SK-N-DZ (cell line): Measurements from ENCODE around the gene SMAD2.
A peak's percentile ranks its signal among the peaks of the same experiment; 100 is the strongest.
"Not testable (repeated sequence)": the region's sequence is repeated elsewhere in the genome, so short reads cannot be mapped to it uniquely, and the experiment has no call there.

Experiments
- DNase-seq: peaks from one replicate; pipeline ENCODE4 v3.0.0-alpha.2; 2015; ENCODE audit warnings: low spot score

SMAD2 gene

DNA sequence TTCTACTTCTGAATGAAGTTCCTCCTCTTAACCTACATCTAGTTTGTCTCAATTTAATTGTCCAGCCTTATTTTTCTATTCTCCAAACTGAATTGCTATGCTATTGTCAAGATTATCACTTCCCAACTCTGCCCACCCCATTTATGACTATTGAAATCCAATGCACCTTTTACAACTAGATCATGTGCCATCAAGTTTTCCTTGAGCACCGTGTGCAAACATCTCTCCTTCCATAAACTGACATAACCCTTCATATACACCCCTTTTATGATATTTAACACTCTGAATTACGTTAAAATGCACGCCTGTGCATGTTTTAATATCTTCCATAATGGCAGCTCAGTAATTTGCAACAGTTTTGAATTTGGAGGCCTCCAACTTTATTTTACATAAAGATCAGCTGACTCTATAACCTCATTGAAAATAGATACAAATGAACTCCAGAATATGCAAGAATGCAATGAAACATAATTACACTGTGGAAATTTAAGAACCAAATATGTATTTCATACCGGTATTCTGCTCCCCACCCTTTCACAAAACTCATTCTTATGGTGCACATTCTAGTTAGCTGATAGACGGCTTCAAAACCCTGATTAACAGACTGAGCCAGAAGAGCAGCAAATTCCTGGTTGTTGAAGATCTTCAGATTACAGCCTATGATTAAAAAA is 85.5 kb downstream of the SMAD2 start:
- no peak for DNase-seq

DNA sequence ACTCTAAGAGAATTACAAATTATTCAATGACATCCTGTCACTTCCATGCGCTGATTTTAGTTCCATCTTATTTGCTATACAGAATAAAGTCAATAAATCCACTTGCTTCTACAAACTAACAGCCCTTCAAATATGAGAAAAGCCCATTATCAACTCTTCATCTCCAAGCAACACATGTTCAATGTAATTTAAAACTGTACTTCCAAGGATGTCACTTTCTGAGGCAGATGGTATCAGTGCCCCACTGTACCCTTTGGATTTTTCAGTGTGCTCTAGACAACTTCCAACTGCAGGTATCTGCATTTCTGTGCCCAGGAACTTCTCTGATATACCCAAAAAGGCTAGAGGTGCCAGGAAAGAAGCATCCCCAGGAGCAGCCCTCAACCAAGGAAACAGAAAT is 87.6 kb downstream of the SMAD2 start:
- no peak for DNase-seq

DNA sequence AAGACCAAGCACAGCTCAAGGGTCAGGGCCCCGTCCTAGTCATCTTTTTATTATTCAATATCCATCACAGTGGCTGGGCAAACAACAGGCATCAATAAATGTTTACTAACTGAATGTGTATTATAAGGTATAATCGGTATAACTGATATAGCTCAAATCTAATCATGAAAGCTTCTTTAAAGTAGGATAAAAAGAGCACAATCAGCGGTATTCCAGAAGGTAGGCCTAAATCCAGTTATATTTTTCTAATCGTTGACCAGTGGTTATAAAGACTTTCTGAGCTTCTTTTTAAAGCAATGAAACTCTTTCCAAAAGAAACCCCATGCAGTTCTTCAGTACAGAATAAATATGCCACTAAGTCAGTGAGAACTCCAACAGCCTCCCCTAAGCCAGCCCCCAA is 92.1 kb downstream of the SMAD2 start:
- DNase-seq: no peak

DNA sequence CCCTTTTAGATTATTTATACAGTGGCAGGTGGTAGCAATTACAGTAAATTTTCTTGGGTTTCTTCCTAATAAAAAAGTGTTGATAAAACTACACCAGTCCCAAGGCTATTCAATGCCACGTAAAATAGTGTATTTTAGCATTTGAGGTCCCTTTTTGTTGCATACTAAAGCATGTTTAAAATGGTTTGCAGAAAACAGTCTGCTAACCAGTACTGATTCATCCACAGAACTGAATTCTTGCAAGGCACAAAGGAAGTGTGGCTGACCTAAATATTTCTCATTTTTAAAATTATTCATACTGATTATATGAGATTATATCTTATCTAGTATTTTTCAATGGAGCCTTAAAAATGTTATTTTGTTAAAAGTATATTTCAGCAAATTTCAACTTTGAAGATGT is 98.1 kb downstream of the SMAD2 start:
- no peak for DNase-seq

DNA sequence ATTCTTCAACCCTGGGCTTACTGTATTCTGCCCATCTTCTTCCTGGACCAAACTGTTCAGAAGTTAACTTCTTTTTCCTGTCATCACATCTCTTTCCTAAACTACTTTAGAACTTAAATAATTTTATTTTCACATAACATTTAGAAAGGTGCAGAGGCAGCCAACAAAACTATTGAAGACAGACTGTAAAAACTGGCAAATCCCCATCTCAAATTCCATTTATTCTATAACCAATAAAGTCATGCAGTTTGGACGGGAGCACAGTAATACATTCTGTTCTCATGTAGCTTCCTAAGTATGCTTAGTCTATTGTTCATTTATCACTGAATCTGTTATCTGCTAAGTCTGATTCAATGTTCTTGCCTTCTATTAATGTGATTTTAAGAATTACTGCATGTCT is 99.1 kb downstream of the SMAD2 start:
- no peak for DNase-seq

DNA sequence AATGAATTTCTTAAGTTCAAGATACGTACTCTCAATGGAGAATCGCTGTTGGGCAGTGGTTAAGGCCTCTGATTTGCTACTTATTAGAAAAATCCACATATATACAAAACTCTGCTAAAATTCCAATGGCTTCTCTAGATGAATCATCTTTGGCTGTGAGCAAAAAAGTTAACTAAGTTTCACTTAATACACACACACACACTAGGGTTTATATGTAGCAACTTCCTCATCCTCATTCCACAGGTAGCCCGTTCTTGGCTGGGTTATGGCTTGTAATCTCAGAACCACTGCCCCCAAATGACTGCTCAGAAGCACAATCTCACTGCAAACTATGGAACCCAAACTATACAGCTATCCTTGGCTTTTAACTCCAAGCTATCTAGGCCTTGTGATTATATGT is 99.7 kb downstream of the SMAD2 start:
- no peak for DNase-seq

DNA sequence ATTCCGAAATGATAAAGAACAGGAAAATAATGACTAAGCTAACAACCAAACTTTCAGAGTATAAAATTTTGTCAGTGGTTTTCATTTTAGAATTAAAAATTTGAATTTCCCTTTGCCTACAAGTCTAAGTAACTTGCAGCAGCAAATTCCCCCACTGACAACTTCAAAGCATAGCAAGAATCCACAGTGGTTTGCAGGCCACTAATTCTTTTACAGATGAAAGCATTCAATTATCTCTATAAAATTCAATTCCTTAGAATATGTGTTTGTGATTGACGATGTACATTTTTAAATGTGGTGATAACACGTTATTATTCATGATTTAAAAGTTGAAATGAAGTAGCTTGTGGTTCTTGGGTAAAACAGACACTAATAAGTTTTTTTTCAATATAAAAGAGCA is 100.6 kb downstream of the SMAD2 start:
- DNase-seq: no peak

DNA sequence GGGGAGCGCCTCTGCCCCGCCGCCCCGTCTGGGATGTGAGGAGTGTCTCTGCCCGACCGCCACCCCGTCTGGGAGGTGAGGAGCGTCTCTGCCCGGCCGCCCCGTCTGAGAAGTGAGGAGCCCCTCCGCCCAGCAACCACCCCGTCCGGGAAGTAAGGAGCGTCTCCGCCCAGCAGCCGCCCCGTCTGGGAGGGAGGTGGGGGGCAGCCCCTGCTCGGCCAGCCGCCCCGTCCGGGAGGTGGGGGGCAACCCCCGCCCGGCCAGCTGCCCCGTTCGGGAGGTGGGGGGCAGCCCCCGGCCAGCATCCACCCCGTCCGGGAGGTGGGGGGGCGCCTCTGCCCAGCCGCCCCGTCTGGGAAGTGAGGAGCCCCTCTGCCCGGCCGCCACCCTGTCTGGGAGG is 102.4 kb downstream of the SMAD2 start:
- not testable (repeated sequence) for DNase-seq

DNA sequence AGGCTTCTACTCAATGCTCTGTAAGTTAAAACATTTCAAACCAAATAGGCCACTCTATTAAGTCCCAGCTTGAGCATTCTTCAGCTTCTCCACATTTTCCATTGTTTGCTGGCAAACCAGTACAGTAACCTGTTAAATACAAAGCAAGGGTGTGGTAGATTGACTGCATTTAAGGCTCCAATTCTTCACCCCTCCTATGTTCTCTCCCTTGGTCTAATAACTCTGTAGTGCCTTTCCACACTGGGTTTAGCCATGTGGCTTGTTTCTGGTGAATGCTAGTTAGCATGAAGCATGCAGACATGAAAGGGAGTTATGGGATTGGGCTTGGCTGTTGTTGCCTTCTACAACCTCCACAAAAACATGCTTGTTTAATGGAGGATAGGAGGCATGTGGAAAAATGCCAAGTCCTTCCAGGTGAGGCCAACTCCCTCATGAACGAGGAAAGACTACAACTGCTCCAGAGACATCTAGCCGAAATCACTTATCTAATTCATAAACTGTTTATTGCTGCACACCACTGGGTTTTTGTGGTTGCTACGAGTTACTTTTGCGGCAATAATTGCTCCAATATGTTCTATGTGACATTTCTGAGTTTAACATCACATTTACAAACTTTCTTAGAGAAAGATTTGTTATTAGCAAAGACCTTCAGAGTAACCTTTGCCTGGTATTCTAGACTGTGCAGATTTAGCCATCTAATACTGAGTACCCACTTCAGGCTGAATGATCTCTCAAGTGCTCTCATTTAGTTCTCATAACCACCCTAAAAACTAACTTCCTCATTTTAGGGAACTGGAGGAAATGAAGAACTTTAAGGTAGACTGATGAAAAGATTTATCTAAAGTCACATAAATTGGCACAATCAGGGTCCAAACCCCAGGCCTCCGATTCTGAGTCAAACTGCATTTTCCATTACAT is 104.0 kb downstream of the SMAD2 start:
- DNase-seq: no peak

DNA sequence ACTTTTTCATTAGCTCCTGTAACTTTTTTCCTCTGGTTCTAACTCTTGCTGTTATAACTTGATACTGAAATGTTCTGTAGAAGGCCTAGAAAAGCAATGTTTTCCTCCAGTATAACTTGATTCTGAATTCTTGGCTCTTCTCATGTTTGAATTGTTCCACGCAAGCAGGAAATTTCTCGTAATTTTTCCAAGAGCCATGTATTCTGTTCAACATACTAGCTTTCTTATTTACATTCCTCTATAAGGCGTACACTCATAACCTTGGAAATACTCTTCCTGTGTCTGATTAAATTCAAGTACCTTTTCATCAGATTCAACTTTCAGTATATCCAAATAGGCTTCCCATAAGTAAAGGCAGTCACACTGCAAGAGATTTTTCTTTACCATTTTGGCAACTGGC is 109.1 kb downstream of the SMAD2 start:
- DNase-seq: no peak

DNA sequence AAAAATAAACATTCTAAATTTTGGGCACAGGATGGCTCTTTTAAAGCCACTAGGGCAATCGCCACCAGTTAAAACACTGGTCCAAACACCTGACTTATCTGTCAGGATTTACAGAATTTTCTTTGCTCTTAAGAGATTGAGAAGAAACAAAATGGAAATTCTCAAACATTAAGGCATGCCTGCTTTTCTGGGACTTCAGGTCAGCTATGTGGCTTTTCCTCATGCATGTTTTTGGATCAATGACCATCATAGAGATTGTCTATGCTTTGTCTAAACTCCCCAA is 112.7 kb downstream of the SMAD2 start:
- DNase-seq: no peak

DNA sequence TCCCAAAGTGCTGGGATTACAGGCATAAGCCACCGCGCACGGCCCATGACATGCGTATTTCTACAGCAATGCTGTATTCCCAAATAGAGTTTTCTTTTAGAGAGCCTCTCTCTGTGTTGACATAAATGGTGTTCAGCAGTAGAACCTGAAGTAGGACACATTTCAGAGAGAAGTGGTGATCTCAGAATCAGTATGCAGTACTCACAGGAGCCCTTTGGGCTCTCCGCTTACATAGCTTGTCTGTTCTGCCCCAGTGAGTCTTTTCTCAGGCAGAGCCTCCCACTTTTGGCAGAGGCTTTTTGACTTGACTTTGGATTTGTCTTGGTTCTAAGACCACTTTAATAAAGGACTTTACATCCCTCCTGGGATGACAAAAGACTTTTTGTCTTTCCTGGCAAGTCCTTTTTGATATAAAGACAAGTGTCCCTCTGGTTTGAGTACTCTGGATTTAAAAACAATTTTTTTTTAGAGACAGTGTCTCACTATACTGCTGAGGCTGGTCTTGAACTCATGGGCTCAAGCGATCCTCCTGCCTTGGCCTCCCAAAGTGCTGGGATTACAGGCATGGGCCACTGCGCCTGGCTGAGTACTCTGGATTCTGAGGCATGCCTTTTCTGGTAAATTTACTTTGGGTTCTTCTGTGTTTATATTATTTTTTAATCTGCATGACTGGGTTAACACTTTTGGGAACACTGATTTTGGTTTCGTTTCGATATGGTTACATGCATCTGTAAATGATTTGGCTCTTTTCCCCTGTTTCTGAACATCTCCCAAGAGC is 113.3 kb downstream of the SMAD2 start:
- no peak for DNase-seq

DNA sequence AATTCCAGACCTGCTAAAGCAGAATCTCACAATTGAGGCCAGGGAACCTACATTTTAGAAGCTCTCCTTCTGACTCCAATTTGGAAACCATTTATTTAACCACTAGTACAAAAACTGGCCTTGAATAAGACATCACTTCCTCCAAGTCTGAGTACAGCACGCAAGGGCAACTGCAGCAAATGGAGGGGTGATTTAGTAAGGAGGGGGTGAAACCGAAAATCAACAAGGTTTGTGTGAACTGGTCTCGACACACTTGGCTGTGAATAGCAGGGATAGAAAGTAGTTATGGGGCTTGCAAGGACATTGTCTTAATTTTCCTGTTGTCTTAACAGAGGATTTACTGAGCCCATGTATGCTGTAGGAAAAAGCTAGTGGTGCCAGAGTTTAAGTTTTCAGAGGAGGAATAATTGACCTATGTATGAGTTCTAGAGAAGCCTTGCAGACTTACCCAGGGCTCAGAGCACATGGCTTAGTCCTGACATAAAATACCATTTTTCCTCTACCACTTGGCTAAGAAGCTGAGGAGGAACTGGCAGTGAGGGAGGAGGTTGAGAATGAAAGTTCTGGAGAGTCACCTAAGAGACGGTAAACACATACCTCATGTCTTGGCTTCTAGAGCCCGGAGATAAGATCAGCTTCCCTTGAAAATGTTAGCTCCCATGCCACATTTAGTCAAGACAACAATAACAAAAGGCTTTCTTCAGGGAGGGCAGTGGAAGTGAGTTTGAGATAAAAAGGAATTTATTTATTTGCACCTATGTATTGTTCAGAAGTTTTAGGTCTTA is 114.8 kb downstream of the SMAD2 start:
- no peak for DNase-seq

DNA sequence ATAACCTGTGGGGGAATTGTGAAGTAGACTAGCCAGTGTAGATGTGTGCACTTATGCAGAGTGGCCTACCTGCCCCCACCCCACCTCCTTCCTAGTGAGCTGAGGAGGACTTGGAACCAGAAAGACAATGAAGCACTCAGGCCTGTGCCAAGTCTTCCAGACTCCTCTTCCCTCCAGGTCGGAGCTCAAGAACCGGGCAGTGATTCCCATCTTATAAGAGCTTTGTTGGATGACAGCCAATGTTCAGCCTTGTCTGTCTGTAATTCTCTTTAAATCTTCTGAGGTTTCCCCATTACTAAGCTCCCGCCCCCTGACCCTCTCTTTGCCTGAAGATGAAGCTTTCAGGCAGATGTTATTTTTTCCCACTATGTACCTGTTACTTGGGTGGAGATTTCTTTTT is 121.0 kb downstream of the SMAD2 start:
- DNase-seq: no peak

DNA sequence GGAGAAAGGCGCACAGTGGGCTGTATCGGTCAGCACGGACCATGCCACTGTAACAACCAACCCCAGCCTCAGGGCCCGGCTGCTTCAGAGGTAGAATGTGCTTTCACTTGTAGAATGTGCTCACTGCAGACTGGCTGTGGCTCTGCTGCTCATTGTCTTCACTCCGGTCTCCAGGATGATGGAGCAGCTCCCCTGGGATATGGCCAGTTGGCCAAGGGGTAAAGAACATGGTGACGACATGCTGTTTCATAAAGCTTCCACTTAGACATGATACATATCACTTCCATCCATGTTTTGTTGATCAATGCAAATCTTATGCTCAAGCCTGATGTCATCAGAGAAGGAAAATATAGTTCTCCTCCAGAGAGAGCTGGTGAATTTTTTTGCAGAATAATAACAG is 127.7 kb downstream of the SMAD2 start:
- DNase-seq: no peak

DNA sequence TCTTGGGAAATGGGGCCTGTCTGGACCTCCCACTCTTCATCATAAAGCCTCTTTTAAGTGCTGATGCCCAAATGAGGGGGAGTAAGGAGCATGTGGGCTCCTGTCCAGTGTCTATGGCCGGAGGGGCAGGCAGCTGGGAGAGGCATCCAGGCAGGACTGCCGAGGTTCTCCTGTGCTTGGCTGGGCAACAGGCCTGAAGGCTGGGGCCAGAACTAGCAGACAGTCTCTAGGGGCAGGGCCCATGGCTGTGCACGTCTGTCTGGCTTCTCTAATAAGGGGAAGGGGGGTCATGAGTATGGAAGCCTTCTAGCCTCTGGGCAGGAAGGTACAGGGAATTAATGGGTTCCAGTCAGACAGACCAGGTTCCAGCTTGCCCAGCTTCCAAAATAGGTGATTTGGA is 128.6 kb downstream of the SMAD2 start:
- peak; percentile 25 for DNase-seq

DNA sequence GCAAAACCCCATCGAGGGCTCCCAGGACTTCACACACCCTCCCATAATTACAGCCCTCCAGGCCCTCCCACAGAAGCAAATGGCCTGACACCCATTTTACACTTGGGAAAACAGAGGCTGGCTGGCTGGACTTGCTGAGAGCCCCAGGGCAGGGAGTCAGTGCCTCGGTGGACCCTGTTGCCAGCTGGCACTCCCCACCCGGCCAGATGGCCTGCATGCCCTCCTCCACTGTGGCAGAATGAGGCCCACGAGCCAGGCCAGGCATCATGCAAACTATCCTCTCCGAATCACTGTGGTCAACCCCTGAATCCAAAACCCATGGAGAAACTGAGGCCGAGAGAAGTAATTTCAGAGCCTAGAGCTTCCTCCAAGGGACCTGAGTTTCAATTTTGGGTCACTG is 129.7 kb downstream of the SMAD2 start:
- no peak for DNase-seq

DNA sequence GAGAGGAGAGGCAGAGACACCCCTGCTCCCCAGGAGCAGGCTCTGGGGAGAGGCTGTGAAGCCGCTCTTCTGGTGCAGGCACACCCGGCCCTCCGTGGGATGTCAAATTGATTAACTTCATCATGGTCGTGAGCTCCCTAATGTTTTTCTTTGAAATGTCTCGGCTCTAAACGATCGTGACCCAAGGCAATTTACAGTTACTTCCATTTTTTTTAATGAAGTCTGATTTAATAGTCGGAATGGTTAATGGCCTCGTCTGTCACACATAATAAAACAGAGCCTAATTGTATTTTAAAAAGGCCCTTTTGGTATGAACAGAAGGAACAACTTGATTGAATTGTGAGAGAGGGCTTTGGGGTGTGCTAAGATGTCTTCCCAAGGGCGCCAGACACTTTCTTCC is 130.2 kb downstream of the SMAD2 start:
- DNase-seq: peak; percentile 60

DNA sequence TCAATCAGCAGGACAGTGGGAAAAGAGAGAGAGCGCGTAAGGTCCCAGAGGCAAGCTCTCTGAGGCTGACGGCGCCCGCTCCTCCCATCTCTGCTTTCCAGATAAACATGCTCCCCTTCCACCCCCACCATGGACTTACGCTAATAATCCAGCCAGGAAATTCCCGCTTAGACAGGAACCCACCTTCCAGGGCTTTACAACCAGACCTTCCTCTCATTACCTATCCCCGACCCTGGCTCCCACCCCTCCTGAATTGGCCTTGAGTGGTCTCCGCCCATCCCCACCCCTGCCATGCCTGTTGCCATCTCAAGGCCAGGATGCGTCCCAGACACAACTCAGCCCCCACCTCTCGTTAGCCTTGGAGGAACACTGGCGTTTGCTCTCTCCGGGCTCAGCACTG is 131.1 kb downstream of the SMAD2 start:
- peak; percentile 30 for DNase-seq

DNA sequence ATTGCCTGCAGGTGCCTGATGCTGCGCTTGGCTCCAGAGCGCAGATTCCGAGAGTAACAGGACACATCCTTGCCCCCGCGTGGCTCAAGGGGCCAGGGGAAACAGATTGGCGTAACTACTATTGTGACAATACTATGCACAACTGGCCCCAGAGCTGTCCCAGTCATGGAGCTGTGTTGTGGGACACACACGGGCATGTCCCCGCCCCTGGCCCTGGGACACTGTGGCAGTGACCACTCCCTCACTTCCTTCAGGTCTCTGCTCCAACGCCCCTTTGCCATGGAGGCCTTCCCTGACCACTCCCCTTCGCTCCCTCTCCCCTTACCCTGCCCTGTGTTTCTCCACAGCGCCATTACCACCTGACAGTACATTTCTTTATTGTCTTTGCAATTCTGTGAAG is 132.1 kb downstream of the SMAD2 start:
- DNase-seq: no peak

DNA sequence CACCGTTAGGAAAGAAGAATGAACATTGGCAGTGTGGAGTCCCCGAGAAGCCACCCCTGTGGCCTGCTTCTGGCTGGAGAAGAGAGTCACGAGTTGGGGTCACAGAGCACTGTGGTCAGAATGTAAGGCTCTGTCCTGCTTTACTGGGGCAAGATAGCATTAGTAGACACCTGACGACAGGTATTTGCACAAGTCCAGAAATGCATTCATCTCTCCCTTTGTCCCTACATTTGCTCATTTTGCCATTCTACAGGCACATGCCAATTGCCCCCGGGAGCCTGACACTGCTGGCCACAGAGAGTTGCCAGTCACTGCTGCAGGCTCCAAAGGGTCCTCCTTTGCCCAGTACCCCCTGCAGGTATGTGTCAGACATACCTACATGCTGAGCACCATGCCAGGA is 133.3 kb downstream of the SMAD2 start:
- no peak for DNase-seq

DNA sequence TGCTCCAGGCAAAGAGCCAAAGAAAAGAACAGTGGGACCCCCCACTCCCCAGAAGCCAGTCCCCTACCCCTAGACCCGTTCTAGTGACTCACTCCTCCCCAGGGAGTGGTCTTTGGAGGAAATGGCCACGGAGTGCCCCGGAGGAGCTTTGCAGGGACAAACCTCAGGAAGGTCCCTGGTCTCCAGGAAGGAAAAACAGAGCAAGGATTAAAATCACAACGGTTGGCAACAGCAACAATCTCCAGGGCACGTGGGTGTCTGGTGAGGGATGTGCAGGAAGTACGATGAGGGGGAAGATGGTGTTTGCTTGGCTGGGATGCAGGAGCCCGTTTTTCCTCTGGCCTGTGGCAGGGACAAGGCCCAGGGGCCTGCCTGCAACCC is 135.0 kb downstream of the SMAD2 start:
- no peak for DNase-seq
